PFSK-1 (cell line): ENCODE data around the gene SLC44A1.

ENCODE experiments used
- POLR2AphosphoS5 ChIP-seq: IDR thresholded peaks from 2 replicates; pipeline ENCODE4 v1.6.1; 2012; ENCODE audit warnings: low read depth, mild to moderate bottlenecking, control low read depth, low read length, moderate library complexity
- TAF1 ChIP-seq: IDR thresholded peaks from 2 replicates; pipeline ENCODE4 v1.6.1; 2012; ENCODE audit warnings: low read length, control low read depth, borderline replicate concordance; ENCODE audit not compliant: insufficient read depth
- TF ChIP-seq, protein P1 (sequence below), 2 experiments: IDR thresholded peaks; 2 replicates each; pipeline versions ENCODE4 v1.6.1 to v1.8.0; 2011 to 2012; ENCODE audit warnings: low read depth in 2 of 2, low read length in 2 of 2, control low read depth in 1 of 2, inconsistent platforms in 1 of 2, mild to moderate bottlenecking in 1 of 2, moderate library complexity in 1 of 2; ENCODE audit not compliant: insufficient read depth in 1 of 2

DNA sequence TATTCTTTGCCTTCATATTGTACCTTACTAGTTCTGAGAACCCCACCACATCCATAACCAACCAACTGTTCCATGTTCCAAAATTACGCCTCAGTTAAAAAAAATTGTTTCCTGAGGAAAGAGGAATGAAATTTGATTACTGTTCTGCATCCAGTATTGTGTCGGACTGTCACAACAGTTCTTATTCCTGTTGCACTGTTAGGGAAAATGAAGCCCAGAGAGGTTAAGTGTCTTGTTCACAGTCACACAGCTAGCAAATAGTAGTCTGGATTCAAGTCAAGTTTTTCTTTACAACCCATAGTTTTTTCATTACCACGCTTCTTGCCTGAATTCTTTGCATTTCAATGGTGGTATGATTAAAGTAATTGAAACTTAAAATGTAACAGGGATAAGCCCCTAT is 207.7 kb downstream of the SLC44A1 start:
- TF ChIP-seq, protein P1, sequence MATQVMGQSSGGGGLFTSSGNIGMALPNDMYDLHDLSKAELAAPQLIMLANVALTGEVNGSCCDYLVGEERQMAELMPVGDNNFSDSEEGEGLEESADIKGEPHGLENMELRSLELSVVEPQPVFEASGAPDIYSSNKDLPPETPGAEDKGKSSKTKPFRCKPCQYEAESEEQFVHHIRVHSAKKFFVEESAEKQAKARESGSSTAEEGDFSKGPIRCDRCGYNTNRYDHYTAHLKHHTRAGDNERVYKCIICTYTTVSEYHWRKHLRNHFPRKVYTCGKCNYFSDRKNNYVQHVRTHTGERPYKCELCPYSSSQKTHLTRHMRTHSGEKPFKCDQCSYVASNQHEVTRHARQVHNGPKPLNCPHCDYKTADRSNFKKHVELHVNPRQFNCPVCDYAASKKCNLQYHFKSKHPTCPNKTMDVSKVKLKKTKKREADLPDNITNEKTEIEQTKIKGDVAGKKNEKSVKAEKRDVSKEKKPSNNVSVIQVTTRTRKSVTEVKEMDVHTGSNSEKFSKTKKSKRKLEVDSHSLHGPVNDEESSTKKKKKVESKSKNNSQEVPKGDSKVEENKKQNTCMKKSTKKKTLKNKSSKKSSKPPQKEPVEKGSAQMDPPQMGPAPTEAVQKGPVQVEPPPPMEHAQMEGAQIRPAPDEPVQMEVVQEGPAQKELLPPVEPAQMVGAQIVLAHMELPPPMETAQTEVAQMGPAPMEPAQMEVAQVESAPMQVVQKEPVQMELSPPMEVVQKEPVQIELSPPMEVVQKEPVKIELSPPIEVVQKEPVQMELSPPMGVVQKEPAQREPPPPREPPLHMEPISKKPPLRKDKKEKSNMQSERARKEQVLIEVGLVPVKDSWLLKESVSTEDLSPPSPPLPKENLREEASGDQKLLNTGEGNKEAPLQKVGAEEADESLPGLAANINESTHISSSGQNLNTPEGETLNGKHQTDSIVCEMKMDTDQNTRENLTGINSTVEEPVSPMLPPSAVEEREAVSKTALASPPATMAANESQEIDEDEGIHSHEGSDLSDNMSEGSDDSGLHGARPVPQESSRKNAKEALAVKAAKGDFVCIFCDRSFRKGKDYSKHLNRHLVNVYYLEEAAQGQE (IDR thresholded peaks at IDR 0.05; ENCODE audit: insufficient read depth in 1 of 2, low read depth in 2 of 2, low read length in 2 of 2) = no peak
- TF ChIP-seq POLR2AphosphoS5 (no peak), TAF1 (no peak)
